Endothelial cell of umbilical vein (primary cell): ENCODE data around the gene MSL3B.

Source experiments
- CTCF ChIP-seq, 2 donors: IDR thresholded peaks; 1 replicate in 1 of 2; 2 replicates in 1 of 2; pipeline ENCODE4 v1.5.1; 2011; ENCODE audit warnings: low read length in 2 of 2, mild to moderate bottlenecking in 2 of 2, moderate library complexity in 2 of 2, control low read depth in 1 of 2, inconsistent platforms in 1 of 2, low read depth in 1 of 2; ENCODE audit not compliant: insufficient read depth in 1 of 2; ENCODE audit errors: extremely low read depth in 1 of 2
- POLR2AphosphoS5 ChIP-seq: IDR thresholded peaks from 2 replicates; pipeline ENCODE4 v1.6.1; 2012; ENCODE audit warnings: low read depth, mild to moderate bottlenecking, control low read depth, low read length, moderate library complexity; ENCODE audit not compliant: insufficient read depth

GRCh38 chr2:233855345-233855744, 12.8 kb downstream of the MSL3B start:
- no peak for TF ChIP-seq CTCF (IDR thresholded peaks at IDR 0.05; ENCODE audit: extremely low read depth in 1 of 2, insufficient read depth in 1 of 2, low read depth in 1 of 2, low read length in 2 of 2)
- TF ChIP-seq POLR2AphosphoS5: no peak
